ENCODE data around the gene MACC1. TPM values are rescaled to one million over a fixed set of nuclear protein-coding genes. Genes with fewer than 3 reads are reported as not detected.

The MACC1 gene
- total and polyA plus RNA-seq, 12 donors: 0.35 to 9.8 (median 1.5) TPM

DNA sequence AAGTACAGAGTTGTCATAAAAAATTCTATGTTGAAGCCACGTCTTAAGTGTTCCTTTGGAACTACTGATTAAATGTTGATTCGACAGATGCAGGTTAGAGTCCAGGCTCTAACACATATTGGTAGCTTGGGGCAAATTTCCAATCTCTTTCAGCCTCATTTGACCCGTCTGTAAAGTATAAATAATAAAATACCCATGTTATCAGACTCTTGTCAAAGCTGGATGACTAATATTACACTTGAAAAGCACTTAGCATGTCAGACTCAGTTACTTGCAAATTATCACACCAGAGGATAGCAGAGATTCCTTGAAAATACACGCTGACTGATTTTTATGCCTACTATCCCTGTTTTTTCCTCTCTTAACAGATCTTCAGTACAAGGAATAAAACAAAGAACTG, 18.1 kb upstream of the MACC1 start:
- intact Hi-C loops (cut with DNase I): no loop called here
- whole genome bisulfite sequencing, 4 donors: 63 to 77% (median 74%) methylated on average over 4 of the region's 4 CpGs
- TF ChIP-seq, protein P1, sequence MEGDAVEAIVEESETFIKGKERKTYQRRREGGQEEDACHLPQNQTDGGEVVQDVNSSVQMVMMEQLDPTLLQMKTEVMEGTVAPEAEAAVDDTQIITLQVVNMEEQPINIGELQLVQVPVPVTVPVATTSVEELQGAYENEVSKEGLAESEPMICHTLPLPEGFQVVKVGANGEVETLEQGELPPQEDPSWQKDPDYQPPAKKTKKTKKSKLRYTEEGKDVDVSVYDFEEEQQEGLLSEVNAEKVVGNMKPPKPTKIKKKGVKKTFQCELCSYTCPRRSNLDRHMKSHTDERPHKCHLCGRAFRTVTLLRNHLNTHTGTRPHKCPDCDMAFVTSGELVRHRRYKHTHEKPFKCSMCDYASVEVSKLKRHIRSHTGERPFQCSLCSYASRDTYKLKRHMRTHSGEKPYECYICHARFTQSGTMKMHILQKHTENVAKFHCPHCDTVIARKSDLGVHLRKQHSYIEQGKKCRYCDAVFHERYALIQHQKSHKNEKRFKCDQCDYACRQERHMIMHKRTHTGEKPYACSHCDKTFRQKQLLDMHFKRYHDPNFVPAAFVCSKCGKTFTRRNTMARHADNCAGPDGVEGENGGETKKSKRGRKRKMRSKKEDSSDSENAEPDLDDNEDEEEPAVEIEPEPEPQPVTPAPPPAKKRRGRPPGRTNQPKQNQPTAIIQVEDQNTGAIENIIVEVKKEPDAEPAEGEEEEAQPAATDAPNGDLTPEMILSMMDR (IDR thresholded peaks at IDR 0.05): no peak
- TF ChIP-seq POLR2A (IDR thresholded peaks at IDR 0.05): no peak
- H3K36me3 ChIP-seq (replicated peaks in 1 of 2): no peaks in the 10 kb centered on the region
- no peak overlapping the region for H3K4me3 ChIP-seq
- no peak overlapping the region for H3K27ac ChIP-seq
- peaks cover 4% of the 10 kb centered on the region in 2 donors for H3K4me1 ChIP-seq (replicated peaks in 1 of 2)
- no peaks in the 10 kb centered on the region for H3K27me3 ChIP-seq
- no peaks in the 10 kb centered on the region for H3K9me3 ChIP-seq (replicated peaks in 1 of 3)
- no peak for DNase-seq

DNA sequence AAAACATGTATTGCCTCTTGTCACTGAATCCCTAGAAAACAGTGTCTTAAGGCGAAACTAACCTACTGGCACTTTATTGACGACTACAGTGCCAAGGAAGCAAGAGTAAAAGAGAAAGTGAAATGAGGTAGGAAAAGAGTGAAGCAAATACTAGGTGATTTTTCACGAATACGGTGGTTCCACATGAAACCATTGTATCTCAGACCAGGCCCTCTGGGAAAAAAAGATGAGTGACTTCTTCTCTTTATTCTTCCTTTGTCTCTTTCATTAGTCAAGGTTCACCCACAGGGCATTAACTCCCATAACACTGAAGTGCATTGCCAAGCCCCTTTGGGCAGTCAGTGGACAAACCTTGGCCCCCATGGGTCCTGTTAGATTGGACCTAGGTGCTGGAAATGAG, 16.2 kb upstream of the MACC1 start:
- 84 to 92% (median 87%) methylated on average over 4 of the region's 4 CpGs for WGBS, 4 donors
- intact Hi-C loops (cut with DNase I): no loop called here
- Histone ChIP-seq H3K4me3 (no peak overlapping the region), H3K27me3 (no peaks in the 10 kb centered on the region), H3K4me1 (replicated peaks in 1 of 2) (peaks cover 6 to 13% of the 10 kb centered on the region in 2 donors), H3K27ac (no peak overlapping the region), H3K9me3 (replicated peaks in 1 of 3) (no peaks in the 10 kb centered on the region), H3K36me3 (replicated peaks in 1 of 2) (no peaks in the 10 kb centered on the region)
- TF ChIP-seq, protein P1 (IDR thresholded peaks at IDR 0.05): no peak
- no peak for TF ChIP-seq POLR2A (IDR thresholded peaks at IDR 0.05)
- no peak for DNase-seq

DNA sequence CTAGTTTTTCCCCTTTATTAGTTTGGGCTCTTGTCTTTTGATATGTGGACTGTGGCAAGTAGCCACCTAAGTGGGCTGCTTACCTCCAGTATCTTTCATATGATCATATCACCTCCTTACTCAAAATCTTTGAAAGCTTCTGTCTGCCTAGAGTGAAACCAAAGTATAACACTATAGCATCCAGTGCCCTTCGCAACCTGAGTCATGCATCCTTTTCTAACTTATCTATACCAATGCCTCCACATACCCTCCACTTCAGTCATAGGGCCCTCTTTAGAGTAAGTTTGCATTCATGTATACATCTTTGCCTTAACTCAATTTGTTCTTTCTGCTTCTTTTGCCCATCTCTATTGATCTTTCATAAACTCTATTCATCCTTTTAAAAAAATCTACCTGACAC, 15.7 kb upstream of the MACC1 start:
- TF ChIP-seq POLR2A (IDR thresholded peaks at IDR 0.05): no peak
- TF ChIP-seq, protein P1 (IDR thresholded peaks at IDR 0.05): no peak
- 95 to 100% (median 98%) methylated on average over 1 of the region's 1 CpG for WGBS, 4 donors
- DNase-seq: no peak
- Histone ChIP-seq H3K4me3 (no peak overlapping the region), H3K27me3 (no peaks in the 10 kb centered on the region), H3K36me3 (replicated peaks in 1 of 2) (no peaks in the 10 kb centered on the region), H3K9me3 (replicated peaks in 1 of 3) (no peaks in the 10 kb centered on the region), H3K4me1 (replicated peaks in 1 of 2) (peaks cover 6 to 13% of the 10 kb centered on the region in 2 donors), H3K27ac (no peak overlapping the region)
- intact Hi-C loops (cut with DNase I): no loop called here

DNA sequence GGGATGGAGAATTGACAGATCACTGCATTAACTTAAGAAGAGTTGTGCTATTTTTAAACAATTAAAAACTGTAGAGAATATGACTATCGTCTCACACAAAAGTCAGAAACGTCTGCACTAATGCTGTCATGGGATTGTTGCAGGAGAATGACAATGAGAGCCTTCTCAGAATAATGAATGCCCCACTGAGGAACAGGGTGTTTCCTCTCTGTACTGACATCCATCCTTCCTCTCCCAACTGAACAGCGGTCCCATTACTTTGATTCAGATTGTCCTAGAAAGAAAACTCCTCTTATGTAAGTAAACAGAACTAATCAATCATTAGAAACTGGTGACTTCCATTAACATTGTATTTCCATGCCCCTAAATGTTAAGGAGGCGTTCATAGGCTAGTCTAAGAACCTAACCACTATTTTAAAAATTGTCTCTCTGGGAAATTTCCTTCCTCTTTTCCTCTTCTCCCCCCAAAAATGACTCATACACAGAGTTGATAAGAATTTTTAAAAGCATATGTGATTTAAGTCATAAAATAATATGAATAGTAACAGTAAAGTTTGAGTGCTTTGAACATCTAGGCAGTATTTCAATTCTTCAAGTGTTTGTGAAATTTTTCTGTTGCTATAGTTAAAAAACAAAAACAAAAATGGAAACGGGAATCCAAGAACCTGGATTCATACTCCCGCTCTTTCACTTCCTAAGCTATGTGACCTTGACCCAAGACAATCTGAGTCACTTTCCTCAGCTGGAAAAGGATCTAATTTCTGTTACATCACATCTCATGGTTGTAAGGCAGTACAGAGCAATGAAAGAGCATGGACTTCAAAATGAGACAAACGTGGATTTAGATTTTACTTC, 12.7 kb upstream of the MACC1 start:
- intact Hi-C loops (cut with DNase I): no loop called here
- WGBS, 4 donors: 39 to 47% (median 44%) methylated on average over 7 of the region's 7 CpGs
- DNase-seq: peak in 3 of 7 donors; percentile 17 to 21 (median 20)
- no peak for TF ChIP-seq POLR2A (IDR thresholded peaks at IDR 0.05)
- TF ChIP-seq, protein P1 (IDR thresholded peaks at IDR 0.05): no peak
- no peaks in the 10 kb centered on the region for H3K9me3 ChIP-seq (replicated peaks in 1 of 3)
- H3K4me3 ChIP-seq: no peak overlapping the region
- no peaks in the 10 kb centered on the region for H3K36me3 ChIP-seq (replicated peaks in 1 of 2)
- H3K4me1 ChIP-seq (replicated peaks in 1 of 2): peaks cover 6 to 13% of the 10 kb centered on the region in 2 donors
- no peaks in the 10 kb centered on the region for H3K27me3 ChIP-seq
- H3K27ac ChIP-seq: peak overlapping the region in 1 of 5 donors; percentile 51
